Activated CD4-positive, alpha-beta T cell treated with anti-CD3 and anti-CD28 coated beads, Interleukin-2, amount 10 ng/mL, durations not matched to agents 7 days and 5 days (primary cell): Measurements from ENCODE around the gene VEPH1. TPM values are rescaled to one million over a fixed set of nuclear protein-coding genes. Genes with fewer than 3 reads are reported as not detected.

Experiments
- CTCF ChIA-PET: fragments of 350-600 bp; sonication (Branson Sonifier 250); formaldehyde crosslinking; loops from one replicate; lab custom pipeline; 2021; ENCODE audit warnings: antibody characterized with exemption; lab: Charles Lee
- POLR2A ChIA-PET: fragments of 350-600 bp; sonication (Branson Sonifier 250); formaldehyde crosslinking; loops from one replicate; lab custom pipeline; 2021; ENCODE audit warnings: antibody characterized with exemption; lab: Charles Lee
- DNase-seq: peaks from one replicate; pipeline ENCODE4 v3.0.0-alpha.2; 2020
- H3K27ac Mint-ChIP-seq: one replicate; pipeline ENCODE4 v1.8.0; 2021; ENCODE audit warnings: mild to moderate bottlenecking, moderate library complexity, mixed read lengths
- H3K27me3 Mint-ChIP-seq: one replicate; pipeline ENCODE4 v1.8.0; 2021; ENCODE audit warnings: mixed read lengths
- H3K36me3 Mint-ChIP-seq: one replicate; pipeline ENCODE4 v1.8.0; 2021; ENCODE audit warnings: low read depth, mixed read lengths
- H3K4me1 Mint-ChIP-seq: one replicate; pipeline ENCODE4 v1.8.0; 2021; ENCODE audit warnings: mixed read lengths
- H3K4me3 Mint-ChIP-seq: one replicate; pipeline ENCODE4 v1.8.0; 2021; ENCODE audit warnings: mild to moderate bottlenecking, moderate library complexity, mixed read lengths
- H3K9me3 Mint-ChIP-seq: one replicate; pipeline ENCODE4 v1.8.0; 2021; ENCODE audit warnings: mixed read lengths
- total RNA-seq, 2 experiments: library from RNA; stranded (reverse); gene quantifications; one replicate each; pipeline ENCODE4 v1.2.3, GENCODE V29; 2021

VEPH1 gene
- total RNA-seq, 2 experiments from 2014 or later = not detected

GRCh38 chr3:157460253-157460652, 43.0 kb downstream of the VEPH1 start:
- POLR2A ChIA-PET = no interaction called here
- peaks cover 22% of the 10 kb centered on the region for H3K27me3 Mint-ChIP-seq
- CTCF ChIA-PET = no interaction called here
- DNase-seq = no peak
- H3K27ac Mint-ChIP-seq = no peak overlapping the region
- H3K4me1 Mint-ChIP-seq = no peaks in the 10 kb centered on the region
- H3K9me3 Mint-ChIP-seq = no peaks in the 10 kb centered on the region
- no peak overlapping the region for H3K4me3 Mint-ChIP-seq
- H3K36me3 Mint-ChIP-seq = no peaks in the 10 kb centered on the region

- Mint-ChIP-seq H3K27me3 (peaks cover 22% of the 10 kb centered on the region), H3K4me1 (no peaks in the 10 kb centered on the region), H3K27ac (no peak overlapping the region), H3K4me3 (no peak overlapping the region), H3K9me3 (no peaks in the 10 kb centered on the region), H3K36me3 (no peaks in the 10 kb centered on the region)
- CTCF ChIA-PET = no interaction called here
- DNase-seq = no peak
- POLR2A ChIA-PET = no interaction called here
Measured at GRCh38 chr3:157459706-157460105, 43.5 kb downstream of the VEPH1 start.

DNA sequence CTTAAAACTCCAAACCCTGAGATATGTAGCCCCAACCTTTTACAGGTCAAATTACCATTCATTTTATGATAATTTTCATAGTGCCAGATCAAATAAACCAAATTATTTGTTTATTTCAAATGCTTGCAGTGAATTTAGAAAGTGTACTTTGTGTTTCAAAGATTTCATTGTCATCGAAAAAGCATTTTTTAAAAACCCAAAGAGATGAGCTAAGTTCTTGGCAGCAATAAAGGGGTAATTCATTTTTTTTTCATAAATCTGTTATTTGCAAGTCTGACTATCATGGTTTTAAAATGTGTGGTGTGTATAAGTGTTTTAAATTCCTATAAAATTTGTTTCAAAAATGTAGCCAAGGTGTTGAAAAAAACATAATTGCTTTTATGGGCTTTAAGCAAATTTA, 49.4 kb downstream of the VEPH1 start:
- Mint-ChIP-seq H3K4me1 (no peaks in the 10 kb centered on the region), H3K4me3 (no peak overlapping the region), H3K9me3 (no peaks in the 10 kb centered on the region), H3K36me3 (no peaks in the 10 kb centered on the region), H3K27ac (no peak overlapping the region), H3K27me3 (peaks cover 32% of the 10 kb centered on the region)
- CTCF ChIA-PET = no interaction called here
- no peak for DNase-seq
- POLR2A ChIA-PET = no interaction called here

DNA sequence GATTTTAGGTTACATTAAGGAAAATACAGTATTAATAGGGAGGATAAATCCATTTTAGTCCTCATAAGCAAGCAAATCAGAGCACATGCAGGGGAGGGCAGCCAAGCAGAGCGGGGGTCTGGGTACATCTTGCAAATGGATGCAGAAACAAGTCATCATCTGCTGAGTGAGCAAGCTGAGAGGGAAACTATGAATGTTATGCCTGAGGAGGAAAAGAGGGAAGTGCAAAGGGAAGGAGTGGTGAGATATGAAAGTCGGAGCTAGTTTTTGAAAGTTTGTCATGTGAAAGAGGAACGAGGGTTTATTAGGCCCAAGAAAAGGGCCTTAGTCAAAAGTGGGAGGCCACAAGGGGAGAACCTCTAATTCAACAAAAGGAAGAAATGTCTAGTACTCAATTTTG, 51.1 kb downstream of the VEPH1 start:
- no peaks in the 10 kb centered on the region for H3K9me3 Mint-ChIP-seq
- H3K27ac Mint-ChIP-seq = no peak overlapping the region
- POLR2A ChIA-PET = no interaction called here
- CTCF ChIA-PET = no interaction called here
- H3K4me1 Mint-ChIP-seq = no peaks in the 10 kb centered on the region
- peaks cover 25% of the 10 kb centered on the region for H3K27me3 Mint-ChIP-seq
- no peak overlapping the region for H3K4me3 Mint-ChIP-seq
- DNase-seq = no peak
- H3K36me3 Mint-ChIP-seq = no peaks in the 10 kb centered on the region

DNA sequence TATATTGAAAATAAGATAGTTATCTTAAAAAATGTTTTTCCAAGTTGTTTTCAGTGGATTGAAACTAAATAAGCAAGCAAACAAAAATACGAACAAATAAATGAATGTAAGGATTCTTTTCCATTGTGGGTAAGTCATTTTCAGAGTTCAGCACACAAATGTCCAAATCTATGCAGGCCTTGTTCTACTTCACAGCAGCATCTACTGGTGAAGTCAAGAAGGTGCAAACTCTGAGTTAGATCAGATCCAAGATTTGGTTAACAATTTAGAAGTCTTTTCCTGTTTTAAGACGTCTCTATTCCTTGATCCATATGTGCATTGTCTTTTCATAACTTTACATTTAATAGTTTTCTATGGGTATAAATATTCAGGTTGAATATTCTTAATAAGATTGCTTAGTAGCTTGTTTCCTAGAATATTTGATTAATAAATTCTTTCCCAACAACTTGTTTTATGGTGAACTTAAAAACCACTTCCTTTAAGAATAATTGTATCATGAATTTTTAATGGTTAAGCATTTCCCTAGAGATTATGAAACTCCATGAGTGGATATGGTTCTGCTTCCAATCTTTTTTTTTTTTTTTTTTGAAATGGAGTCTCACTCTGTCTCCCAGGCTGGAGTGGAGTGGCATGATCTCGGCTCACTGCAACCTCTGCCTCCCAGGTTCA, 56.1 kb downstream of the VEPH1 start:
- no peak for DNase-seq
- H3K4me3 Mint-ChIP-seq = no peak overlapping the region
- H3K27me3 Mint-ChIP-seq = peaks cover 16% of the 10 kb centered on the region
- no peaks in the 10 kb centered on the region for H3K9me3 Mint-ChIP-seq
- ChIA-PET POLR2A (no interaction called here), CTCF (interaction anchor here (0.7 kb wide), 1 partner anchor 93 kb away, joined by 4 read pairs; no protein-coding TSS in a partner anchor)
- no peaks in the 10 kb centered on the region for H3K4me1 Mint-ChIP-seq
- H3K27ac Mint-ChIP-seq = no peak overlapping the region
- H3K36me3 Mint-ChIP-seq = no peaks in the 10 kb centered on the region

DNA sequence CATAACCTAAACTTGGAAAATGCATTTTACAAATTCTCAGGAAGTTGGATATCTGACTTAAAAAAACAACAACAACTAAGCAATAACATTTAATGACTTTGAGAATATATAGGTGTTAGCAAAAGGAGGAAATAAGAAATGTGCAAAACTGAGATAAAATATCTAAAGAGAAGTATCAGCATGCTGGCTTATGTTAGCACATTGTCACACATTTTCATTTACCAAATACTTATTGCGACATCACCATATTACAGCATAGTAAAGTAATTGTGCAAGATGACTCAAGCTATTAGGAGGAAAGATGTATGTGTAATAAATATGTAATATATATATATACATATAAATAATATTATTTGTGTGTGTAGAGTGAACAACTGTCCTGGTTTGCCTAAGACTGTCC, 57.4 kb downstream of the VEPH1 start:
- ChIA-PET POLR2A (no interaction called here), CTCF (no interaction called here)
- no peak for DNase-seq
- no peaks in the 10 kb centered on the region for H3K4me1 Mint-ChIP-seq
- no peak overlapping the region for H3K4me3 Mint-ChIP-seq
- H3K9me3 Mint-ChIP-seq = no peaks in the 10 kb centered on the region
- peaks cover 6% of the 10 kb centered on the region for H3K27me3 Mint-ChIP-seq
- no peaks in the 10 kb centered on the region for H3K36me3 Mint-ChIP-seq
- H3K27ac Mint-ChIP-seq = no peak overlapping the region

DNA sequence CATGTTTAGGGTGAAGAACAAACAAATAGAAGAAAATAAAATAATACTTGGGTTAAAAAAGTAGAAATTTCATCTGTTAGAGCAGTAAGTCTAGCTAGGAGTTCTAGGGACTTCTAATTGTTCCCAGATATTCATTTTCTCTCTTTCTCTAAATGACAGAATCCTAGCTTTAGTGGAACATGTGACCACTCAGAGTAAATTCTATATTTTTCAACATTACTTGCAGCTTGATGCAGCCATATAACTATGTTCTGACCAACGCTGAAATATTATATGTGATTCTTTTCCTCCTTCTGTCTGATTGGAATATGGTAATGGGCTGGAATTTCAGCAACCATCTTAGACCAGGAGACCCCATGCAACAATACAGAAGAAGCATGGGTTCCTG, 58.4 kb downstream of the VEPH1 start:
- Mint-ChIP-seq H3K4me3 (no peak overlapping the region), H3K36me3 (no peaks in the 10 kb centered on the region), H3K9me3 (no peaks in the 10 kb centered on the region), H3K27ac (no peak overlapping the region), H3K27me3 (peaks cover 6% of the 10 kb centered on the region), H3K4me1 (no peaks in the 10 kb centered on the region)
- ChIA-PET CTCF (no interaction called here), POLR2A (no interaction called here)
- no peak for DNase-seq

- ChIA-PET POLR2A (no interaction called here), CTCF (no interaction called here)
- no peaks in the 10 kb centered on the region for H3K4me1 Mint-ChIP-seq
- no peak for DNase-seq
- no peaks in the 10 kb centered on the region for H3K36me3 Mint-ChIP-seq
- no peaks in the 10 kb centered on the region for H3K9me3 Mint-ChIP-seq
- no peak overlapping the region for H3K4me3 Mint-ChIP-seq
- H3K27ac Mint-ChIP-seq = no peak overlapping the region
- H3K27me3 Mint-ChIP-seq = peaks cover 8% of the 10 kb centered on the region
Measured at GRCh38 chr3:157443905-157444796, 59.1 kb downstream of the VEPH1 start.

DNA sequence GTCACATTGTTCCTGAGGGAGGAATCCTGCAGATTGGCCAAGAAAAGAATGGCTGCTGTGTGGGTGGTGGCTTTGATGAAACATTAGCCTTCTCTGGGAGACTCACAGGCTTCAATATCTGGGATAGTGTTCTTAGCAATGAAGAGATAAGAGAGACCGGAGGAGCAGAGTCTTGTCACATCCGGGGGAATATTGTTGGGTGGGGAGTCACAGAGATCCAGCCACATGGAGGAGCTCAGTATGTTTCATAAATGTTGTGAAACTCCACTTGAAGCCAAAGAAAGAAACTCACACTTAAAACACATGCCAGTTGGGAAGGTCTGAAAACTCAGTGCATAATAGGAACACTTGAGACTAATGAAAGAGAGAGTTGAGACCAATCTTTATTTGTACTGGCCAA, 60.5 kb downstream of the VEPH1 start:
- Mint-ChIP-seq H3K4me3 (no peak overlapping the region), H3K36me3 (no peaks in the 10 kb centered on the region), H3K27me3 (peaks cover 18% of the 10 kb centered on the region), H3K27ac (no peak overlapping the region), H3K4me1 (peaks cover 3% of the 10 kb centered on the region), H3K9me3 (no peaks in the 10 kb centered on the region)
- DNase-seq = no peak
- ChIA-PET POLR2A (no interaction called here), CTCF (no interaction called here)

GRCh38 chr3:157441102-157441624, 62.1 kb downstream of the VEPH1 start:
- ChIA-PET CTCF (no interaction called here), POLR2A (interaction anchor here (0.6 kb wide), 1 partner anchor 76 kb away, joined by 5 read pairs; no protein-coding TSS in a partner anchor)
- no peaks in the 10 kb centered on the region for H3K9me3 Mint-ChIP-seq
- H3K27ac Mint-ChIP-seq = no peak overlapping the region
- no peak for DNase-seq
- no peaks in the 10 kb centered on the region for H3K36me3 Mint-ChIP-seq
- H3K4me1 Mint-ChIP-seq = peaks cover 11% of the 10 kb centered on the region
- peaks cover 31% of the 10 kb centered on the region for H3K27me3 Mint-ChIP-seq
- H3K4me3 Mint-ChIP-seq = no peak overlapping the region

DNA sequence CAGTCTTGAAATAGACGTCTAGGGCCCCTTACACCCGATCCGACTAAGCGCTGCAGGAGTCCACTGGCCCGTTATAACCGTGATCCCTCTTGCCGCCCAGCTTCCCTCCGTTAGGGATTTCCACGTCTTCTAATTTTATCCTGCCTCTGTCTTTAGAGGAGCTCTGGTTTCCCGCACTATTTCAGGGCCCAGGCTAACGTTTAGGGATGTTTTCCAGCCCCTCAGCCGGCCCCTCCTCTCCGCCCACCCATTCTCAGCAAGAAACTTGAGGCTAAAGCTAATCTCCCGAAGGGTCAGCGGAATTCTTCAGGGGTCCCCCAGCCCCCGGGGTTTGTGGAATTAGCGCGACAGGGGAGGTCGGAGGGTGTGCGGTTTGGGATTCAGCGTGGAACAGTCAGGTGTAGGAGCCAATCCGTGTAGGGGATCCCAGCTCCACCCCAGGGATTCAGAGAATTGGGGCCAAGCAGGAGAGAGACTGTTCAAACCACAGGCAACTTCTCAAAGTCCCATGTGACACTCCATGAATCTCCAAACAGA, 65.0 kb downstream of the VEPH1 start:
- peaks cover 51% of the 10 kb centered on the region for H3K27me3 Mint-ChIP-seq
- no peak for DNase-seq

GRCh38 chr3:157436583-157437291, 66.5 kb downstream of the VEPH1 start, which contains the start of gene PTX3:
PTX3 (plus strand) TSS chr3:157436850; CDS start chr3:157436934, 84 bp downstream.
- CTCF ChIA-PET = no interaction called here
- H3K27me3 Mint-ChIP-seq = peaks cover 54% of the 10 kb centered on the region
- H3K4me3 Mint-ChIP-seq = peak within 1 kb of the TSS; percentile 47

More for the DNA sequence above, 65.0 kb downstream of the VEPH1 start:
- Mint-ChIP-seq H3K36me3 (no peaks in the 10 kb centered on the region), H3K4me1 (peaks cover 11% of the 10 kb centered on the region), H3K9me3 (no peaks in the 10 kb centered on the region), H3K27ac (no peak overlapping the region), H3K4me3 (peak overlapping the region; percentile 44)
- ChIA-PET POLR2A (interaction anchor here (0.6 kb wide), 2 partner anchors 76 to 606 kb away, joined by 3 read pairs; no protein-coding TSS in a partner anchor), CTCF (interaction anchor here (0.9 kb wide), 1 partner anchor 25 kb away, joined by 3 read pairs; no protein-coding TSS in a partner anchor)

More at GRCh38 chr3:157436583-157437291, 66.5 kb downstream of the VEPH1 start, which contains the start of gene PTX3:
- POLR2A ChIA-PET = interaction anchor here (0.6 kb wide), 1 partner anchor 197 kb away, joined by 4 read pairs; no protein-coding TSS in a partner anchor
- H3K9me3 Mint-ChIP-seq = no peaks in the 10 kb centered on the region
- no peaks in the 10 kb centered on the region for H3K36me3 Mint-ChIP-seq
- peaks cover 11% of the 10 kb centered on the region for H3K4me1 Mint-ChIP-seq
- no peak within 1 kb of the TSS for H3K27ac Mint-ChIP-seq
- DNase-seq = no peak
